Smooth muscle cell (in vitro differentiated cells): Measurements from ENCODE around the gene APPBP2. TPM values are rescaled to one million over a fixed set of nuclear protein-coding genes. Genes with fewer than 3 reads are reported as not detected.

Experiments used
- DNase-seq: peaks from one replicate; lab custom pipeline; 2025; ENCODE audit not compliant: unreplicated experiment; lab: John Stamatoyannopoulos, UW
- H2AFZ ChIP-seq: fragments of 200-600 bp; sonication (generic); 2 replicates; pipeline ENCODE4 v1.6.0; 2016; ENCODE audit warnings: antibody characterized with exemption, low read depth, mild to moderate bottlenecking
- H3F3A ChIP-seq: fragments of 200-600 bp; sonication (generic); 2 replicates; pipeline ENCODE4 v1.6.0; 2017; ENCODE audit warnings: antibody characterized with exemption, low read depth
- H3K27ac ChIP-seq: fragments of 200-600 bp; sonication (generic); 2 replicates; pipeline ENCODE4 v1.5.1; 2016; ENCODE audit warnings: low read depth, mild to moderate bottlenecking
- H3K27me3 ChIP-seq: fragments of 200-600 bp; sonication (generic); 2 replicates; pipeline ENCODE4 v1.6.1; 2016; ENCODE audit warnings: low read depth, mild to moderate bottlenecking
- H3K36me3 ChIP-seq: fragments of 200-600 bp; sonication (generic); 2 replicates; pipeline ENCODE4 v1.5.1; 2016; ENCODE audit warnings: low read depth
- H3K4me1 ChIP-seq: fragments of 200-600 bp; sonication (generic); 2 replicates; pipeline ENCODE4 v1.5.1; 2016; ENCODE audit warnings: low read depth
- H3K4me2 ChIP-seq: fragments of 200-600 bp; sonication (generic); 2 replicates; pipeline ENCODE4 v1.6.0; 2016; ENCODE audit warnings: mild to moderate bottlenecking
- H3K4me3 ChIP-seq: fragments of 200-600 bp; sonication (generic); 2 replicates; pipeline ENCODE4 v1.5.1; 2016; ENCODE audit warnings: mild to moderate bottlenecking
- H3K79me2 ChIP-seq: fragments of 200-600 bp; sonication (generic); 2 replicates; pipeline ENCODE4 v1.6.0; 2016; ENCODE audit warnings: low read depth, mild to moderate bottlenecking
- H3K9ac ChIP-seq: fragments of 200-600 bp; sonication (generic); 2 replicates; pipeline ENCODE4 v1.6.0; 2016; ENCODE audit warnings: low read depth
- H3K9me3 ChIP-seq: fragments of 200-600 bp; sonication (generic); replicated peaks from 2 replicates; pipeline ENCODE4 v1.5.1; 2016; ENCODE audit warnings: low read depth
- H4K20me1 ChIP-seq: fragments of 200-600 bp; sonication (generic); 2 replicates; pipeline ENCODE4 v1.6.0; 2016; ENCODE audit warnings: low read depth
- CTCF ChIP-seq: fragments of 200-600 bp; sonication (generic); IDR thresholded peaks from 2 replicates; pipeline ENCODE4 v1.5.1; 2017; ENCODE audit warnings: borderline replicate concordance, mild to moderate bottlenecking, antibody characterized with exemption; ENCODE audit not compliant: insufficient read depth, poor library complexity, severe bottlenecking
- WGBS: methylation state at CpG from one replicate; pipeline ENCODE4 v1.1.7; 2016; ENCODE audit warnings: low lambda C conversion rate; 5-methylcytosine and 5-hydroxymethylcytosine counted together
- polyA plus RNA-seq: library from polyadenylated mRNA; unstranded; fragments of >200 nt; fragmentation: Nextera tagmentation; extraction: Ambion mirVana; gene quantifications from 2 replicates; pipeline ENCODE4 v1.2.1, GENCODE V29; 2016
- total RNA-seq: library from RNA; depleted of rRNA; stranded (reverse); fragments of >200 nt; gene quantifications from 2 replicates; pipeline ENCODE4 v1.2.3, GENCODE V29; 2014

APPBP2 gene
- total and polyA plus RNA-seq, 2 experiments from 2014 or later: 38.3 to 40.9 TPM

- Histone ChIP-seq H3K4me3 (no peak overlapping the region), H3F3A (no peaks in the 10 kb centered on the region), H3K79me2 (no peaks in the 10 kb centered on the region), H2AFZ (no peak overlapping the region), H3K9me3 (no peaks in the 10 kb centered on the region), H3K27me3 (no peaks in the 10 kb centered on the region), H3K4me1 (no peaks in the 10 kb centered on the region), H4K20me1 (no peaks in the 10 kb centered on the region), H3K4me2 (no peak overlapping the region), H3K36me3 (no peaks in the 10 kb centered on the region), H3K27ac (no peak overlapping the region), H3K9ac (no peak overlapping the region)
- no peak for TF ChIP-seq CTCF
- DNase-seq: no peak
- 92% methylated on average over 2 of the region's 2 CpGs for WGBS
Measured at GRCh38 chr17:60563743-60564142, 37.7 kb upstream of the APPBP2 start.

- no peak overlapping the region for H3K9ac ChIP-seq
- H3K4me3 ChIP-seq: no peak overlapping the region
- no peaks in the 10 kb centered on the region for H4K20me1 ChIP-seq
- no peaks in the 10 kb centered on the region for H3K27me3 ChIP-seq
- H3K9me3 ChIP-seq: no peaks in the 10 kb centered on the region
- H3K4me2 ChIP-seq: no peak overlapping the region
- WGBS: 68% methylated on average over 3 of the region's 3 CpGs
- H3K27ac ChIP-seq: no peak overlapping the region
- DNase-seq: no peak
- no peaks in the 10 kb centered on the region for H3K36me3 ChIP-seq
- no peaks in the 10 kb centered on the region for H3K79me2 ChIP-seq
- no peak overlapping the region for H2AFZ ChIP-seq
- no peaks in the 10 kb centered on the region for H3F3A ChIP-seq
- no peak for TF ChIP-seq CTCF
- no peaks in the 10 kb centered on the region for H3K4me1 ChIP-seq
Measured at GRCh38 chr17:60562421-60562820, 36.4 kb upstream of the APPBP2 start.

- no peaks in the 10 kb centered on the region for H3F3A ChIP-seq
- H3K4me2 ChIP-seq: no peak overlapping the region
- DNase-seq: no peak
- no peaks in the 10 kb centered on the region for H3K79me2 ChIP-seq
- TF ChIP-seq CTCF: no peak
- WGBS: 90% methylated on average over 11 of the region's 11 CpGs
- H3K9me3 ChIP-seq: no peaks in the 10 kb centered on the region
- H3K4me3 ChIP-seq: no peak overlapping the region
- H4K20me1 ChIP-seq: no peaks in the 10 kb centered on the region
- H3K27me3 ChIP-seq: no peaks in the 10 kb centered on the region
- no peak overlapping the region for H2AFZ ChIP-seq
- H3K4me1 ChIP-seq: no peaks in the 10 kb centered on the region
- H3K36me3 ChIP-seq: no peaks in the 10 kb centered on the region
- no peak overlapping the region for H3K27ac ChIP-seq
- no peak overlapping the region for H3K9ac ChIP-seq
Measured at GRCh38 chr17:60560860-60561257, 34.8 kb upstream of the APPBP2 start.

GRCh38 chr17:60559995-60560859, 34.2 kb upstream of the APPBP2 start:
- H3K4me1 ChIP-seq: no peaks in the 10 kb centered on the region
- 94% methylated on average over 26 of the region's 26 CpGs for WGBS
- H4K20me1 ChIP-seq: no peaks in the 10 kb centered on the region

More at GRCh38 chr17:60559995-60560859, 34.2 kb upstream of the APPBP2 start:
- no peaks in the 10 kb centered on the region for H3K27me3 ChIP-seq
- H3K9me3 ChIP-seq: no peaks in the 10 kb centered on the region
- H3K4me3 ChIP-seq: no peak overlapping the region
- no peak overlapping the region for H3K4me2 ChIP-seq
- no peaks in the 10 kb centered on the region for H3F3A ChIP-seq
- no peaks in the 10 kb centered on the region for H3K36me3 ChIP-seq
- no peak overlapping the region for H2AFZ ChIP-seq
- no peak for DNase-seq
- no peak overlapping the region for H3K9ac ChIP-seq
- no peak overlapping the region for H3K27ac ChIP-seq
- TF ChIP-seq CTCF: no peak
- H3K79me2 ChIP-seq: no peaks in the 10 kb centered on the region
